ENCODE data around the gene ZFY.

- TF ChIP-seq CTCF (IDR thresholded peaks at IDR 0.05) (no peak), POLR2A (IDR thresholded peaks at IDR 0.05) (no peak)
Measured at GRCh38 chrY:2952912-2953311, 17.7 kb downstream of the ZFY start.

All from right lobe of liver (tissue), 4 donors.